DND-41 (cell line): ENCODE data around the gene CD80.

Experiments
- CTCF ChIP-seq: IDR thresholded peaks from 2 replicates; pipeline ENCODE4 v1.5.1; 2012; ENCODE audit warnings: borderline replicate concordance, low read length, moderate library complexity, mild to moderate bottlenecking; ENCODE audit not compliant: poor library complexity, severe bottlenecking; ENCODE audit errors: extremely low read depth
- EZH2 ChIP-seq: IDR thresholded peaks from 3 replicates; pipeline ENCODE4 v1.6.1; 2012; ENCODE audit warnings: borderline replicate concordance, low read depth, mild to moderate bottlenecking, moderate library complexity, low read length, inconsistent platforms; ENCODE audit not compliant: severe bottlenecking

DNA sequence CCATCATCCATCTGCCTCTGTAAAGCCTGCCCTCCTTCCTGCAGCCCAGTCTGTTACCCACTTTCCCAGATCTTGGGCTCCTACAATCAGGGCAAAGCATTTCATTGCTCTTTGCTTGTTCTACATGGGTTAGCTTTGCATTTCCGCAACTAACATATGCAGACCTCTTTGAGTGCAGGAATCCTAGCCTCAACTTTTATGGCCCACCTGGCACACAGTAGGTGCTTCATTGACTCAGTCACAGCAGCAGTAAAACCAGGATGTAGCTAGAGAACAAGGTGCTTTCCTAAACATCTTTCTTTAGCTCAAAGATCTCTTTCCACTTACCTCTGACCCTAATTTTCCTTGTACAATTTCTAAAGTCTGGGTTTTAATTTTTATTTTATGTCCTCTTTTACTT, 3.5 kb downstream of the CD80 start:
- no peak for TF ChIP-seq CTCF
- no peak for TF ChIP-seq EZH2
